GM21528 (cell line): Measurements from ENCODE around the gene TCEAL1.

Experiments used
- ATAC-seq: cut with Tn5 transposase; IDR thresholded peaks from one replicate; pipeline ENCODE4 v1.9.1; 2021; ENCODE audit warnings: mild to moderate bottlenecking, moderate library complexity; ENCODE audit not compliant: unreplicated experiment, low FRiP score

TCEAL1 gene

DNA sequence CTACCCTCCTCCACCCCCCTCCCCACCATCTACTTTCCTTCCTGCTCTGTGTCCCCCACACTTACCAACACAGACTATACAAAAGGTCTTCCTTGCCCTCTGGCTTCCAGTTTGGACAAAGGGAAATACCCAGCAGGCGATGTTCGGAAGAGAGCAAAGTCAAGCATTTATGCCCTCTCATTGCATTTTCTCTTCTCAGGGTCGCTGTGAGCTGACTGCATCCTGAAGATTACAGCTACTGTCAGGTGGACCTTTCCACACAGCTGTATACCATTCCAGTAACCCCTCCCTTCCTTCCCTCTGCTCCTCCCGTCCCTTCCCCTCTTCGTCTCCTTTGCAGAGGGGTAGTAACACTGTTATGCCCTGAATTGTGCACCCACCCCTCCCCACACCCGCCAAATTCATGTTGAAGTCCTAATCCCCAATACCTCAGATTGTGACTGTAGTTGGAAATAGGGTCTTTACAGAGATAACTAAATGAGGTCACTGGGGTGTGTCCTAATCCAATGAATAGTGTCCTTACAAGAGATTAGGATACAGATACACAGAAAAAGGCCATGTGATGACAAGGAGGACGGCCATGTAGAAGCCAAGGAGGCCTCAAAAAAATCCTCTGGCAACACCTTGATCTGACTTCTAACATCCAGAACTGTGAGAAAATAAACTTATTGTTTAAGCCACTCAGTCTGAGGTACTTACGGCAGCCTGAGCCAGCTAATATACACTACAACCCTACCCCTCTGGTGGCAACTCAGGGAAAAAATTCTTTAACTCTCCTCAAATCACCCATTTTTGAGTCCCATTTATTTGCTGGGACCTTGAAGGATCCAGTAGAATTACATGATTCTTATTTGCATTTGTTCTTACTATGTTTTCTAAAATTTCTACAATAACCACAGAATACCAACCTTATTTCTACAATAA is 46.0 kb downstream of the TCEAL1 start:
- ATAC-seq: no peak

DNA sequence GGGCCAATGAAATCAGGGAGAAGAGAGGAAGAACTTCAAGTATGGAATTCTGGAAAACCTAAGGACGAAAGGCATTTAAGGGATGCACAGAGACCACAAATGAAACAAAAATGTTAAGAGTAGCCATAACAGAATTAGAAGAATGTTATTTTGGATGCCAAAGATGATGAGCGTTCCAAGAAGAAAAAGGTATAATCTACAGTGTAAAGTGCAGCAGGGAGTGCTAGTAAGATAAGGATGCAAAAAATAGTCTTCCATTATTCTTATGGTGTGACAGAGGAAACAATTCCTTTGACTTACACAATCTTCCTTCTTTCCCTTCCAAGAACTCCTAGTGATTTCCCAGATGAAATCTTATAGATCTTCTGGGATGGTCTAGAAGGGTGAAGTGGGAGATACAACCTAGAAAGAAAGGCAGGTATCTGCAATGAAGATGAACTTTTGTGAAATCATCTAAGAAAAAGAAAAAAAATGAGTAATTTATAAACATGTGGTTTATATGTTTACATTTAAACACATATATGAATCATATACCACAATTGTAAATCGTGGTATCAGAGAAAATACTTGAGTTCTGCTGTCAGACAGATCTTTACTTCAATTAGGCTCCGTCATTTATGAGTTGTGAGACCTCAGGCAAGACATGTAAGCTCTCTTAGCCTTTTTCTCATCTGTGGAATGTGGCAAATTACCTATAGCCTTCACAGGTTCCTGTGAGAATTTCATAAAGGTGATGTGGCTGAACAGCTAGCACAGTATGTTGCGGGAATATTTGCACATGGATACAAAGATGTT is 49.6 kb downstream of the TCEAL1 start:
- ATAC-seq: no peak
